HG02884 (cell line): ENCODE results near the gene RGS7.
A peak's percentile ranks its signal among the peaks of the same experiment; 100 is the strongest.

ENCODE experiments used
- ATAC-seq: cut with Tn5 transposase; IDR thresholded peaks from one replicate; pipeline ENCODE4 v1.9.1; 2021; ENCODE audit warnings: mild to moderate bottlenecking, moderate library complexity; ENCODE audit not compliant: unreplicated experiment

Gene RGS7

DNA sequence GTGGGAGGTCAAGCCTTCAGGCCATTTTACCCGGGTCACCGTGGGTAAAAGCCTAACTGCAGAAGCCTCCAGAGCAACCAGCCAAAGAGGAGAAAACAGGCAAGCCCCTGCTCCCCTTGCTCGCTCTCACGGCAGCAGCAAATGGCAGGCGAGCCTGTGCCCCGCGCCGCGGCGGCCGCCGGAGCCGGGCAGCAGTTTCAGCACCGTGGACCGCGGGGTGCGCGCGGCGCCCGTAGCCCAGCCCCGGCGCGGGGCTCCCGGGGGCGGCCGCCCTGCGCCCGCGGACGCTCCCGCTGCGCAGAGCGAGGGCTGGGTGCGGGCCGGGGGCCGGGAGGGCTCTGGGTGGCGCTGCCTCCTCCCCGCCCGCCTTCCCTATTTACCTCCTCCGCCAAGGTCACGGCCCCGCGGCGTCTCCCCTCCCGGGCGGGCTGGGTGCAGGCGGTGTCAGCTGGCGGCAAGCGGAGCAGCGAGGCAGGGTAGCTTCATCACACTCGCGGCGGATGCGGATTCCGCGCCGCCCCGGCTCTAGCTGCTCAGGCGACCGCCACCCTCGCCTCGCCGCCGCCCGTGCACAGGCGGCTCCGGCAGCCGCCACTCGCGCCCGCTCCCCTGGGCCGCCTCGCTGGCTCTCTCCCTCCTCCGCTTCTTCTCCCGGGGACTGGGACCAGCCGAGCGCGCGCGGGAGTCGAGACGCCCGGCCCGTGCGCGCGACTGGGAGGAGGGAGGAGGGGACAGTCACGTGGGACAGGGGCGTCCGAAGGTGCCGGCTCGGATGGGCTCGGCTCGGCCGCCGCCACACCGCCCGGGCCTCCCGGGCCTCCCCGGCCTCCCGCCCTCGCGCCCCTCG lies at the start of gene RGS7:
Gene RGS7 (minus strand): TSS at position 687 of the 847 bp plus-strand sequence.
- ATAC-seq: peak; percentile 59

- no peak for ATAC-seq
Measured at GRCh38 chr1:241406421-241406820, 49.4 kb upstream of the RGS7 start.

- no peak for ATAC-seq
Measured at GRCh38 chr1:241401156-241401555, 44.2 kb upstream of the RGS7 start.

DNA sequence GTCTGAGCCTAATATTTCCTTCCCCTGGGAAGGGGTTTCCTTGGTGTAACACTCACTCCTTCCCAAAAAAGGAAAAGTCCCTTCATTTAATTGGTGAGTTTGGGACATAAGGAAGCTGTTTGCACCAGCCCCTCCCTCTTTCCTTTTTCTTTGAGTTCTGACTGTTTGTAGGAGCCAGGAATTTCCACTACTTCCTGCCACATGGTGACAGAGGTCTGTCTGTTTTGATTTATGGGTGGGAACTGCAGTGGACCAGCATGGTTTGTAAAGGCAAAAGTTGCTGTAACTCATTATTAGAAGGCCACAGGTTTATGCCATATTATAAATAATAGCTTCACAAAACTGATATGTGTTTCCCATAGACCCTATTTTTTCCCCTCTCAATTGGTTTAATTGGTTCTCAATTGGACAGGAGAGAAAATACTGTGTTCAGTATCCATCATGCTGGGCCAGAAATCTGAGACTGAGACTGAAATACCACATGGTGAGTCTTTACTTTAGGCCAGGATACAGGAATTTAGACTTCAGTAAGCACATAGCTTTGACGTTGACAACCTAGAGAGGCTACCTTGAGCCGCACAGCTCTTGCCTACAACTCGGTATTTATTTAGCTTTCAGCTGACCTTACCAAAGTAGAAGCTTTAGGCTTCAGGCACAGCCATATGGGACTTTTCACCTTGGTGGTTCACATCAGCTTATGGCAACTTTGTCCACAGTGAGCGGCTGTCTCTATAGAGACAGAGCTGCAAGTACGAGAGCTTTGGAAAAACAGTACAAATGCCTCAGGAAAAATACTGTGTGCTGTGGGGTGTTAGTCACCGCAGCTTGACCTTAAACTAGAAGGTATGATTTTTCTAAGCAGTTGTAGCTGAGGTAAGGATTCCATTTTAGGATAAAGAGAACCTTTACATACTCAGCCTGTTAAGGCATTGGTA lies 40.0 kb upstream of the RGS7 start:
- ATAC-seq: no peak

DNA sequence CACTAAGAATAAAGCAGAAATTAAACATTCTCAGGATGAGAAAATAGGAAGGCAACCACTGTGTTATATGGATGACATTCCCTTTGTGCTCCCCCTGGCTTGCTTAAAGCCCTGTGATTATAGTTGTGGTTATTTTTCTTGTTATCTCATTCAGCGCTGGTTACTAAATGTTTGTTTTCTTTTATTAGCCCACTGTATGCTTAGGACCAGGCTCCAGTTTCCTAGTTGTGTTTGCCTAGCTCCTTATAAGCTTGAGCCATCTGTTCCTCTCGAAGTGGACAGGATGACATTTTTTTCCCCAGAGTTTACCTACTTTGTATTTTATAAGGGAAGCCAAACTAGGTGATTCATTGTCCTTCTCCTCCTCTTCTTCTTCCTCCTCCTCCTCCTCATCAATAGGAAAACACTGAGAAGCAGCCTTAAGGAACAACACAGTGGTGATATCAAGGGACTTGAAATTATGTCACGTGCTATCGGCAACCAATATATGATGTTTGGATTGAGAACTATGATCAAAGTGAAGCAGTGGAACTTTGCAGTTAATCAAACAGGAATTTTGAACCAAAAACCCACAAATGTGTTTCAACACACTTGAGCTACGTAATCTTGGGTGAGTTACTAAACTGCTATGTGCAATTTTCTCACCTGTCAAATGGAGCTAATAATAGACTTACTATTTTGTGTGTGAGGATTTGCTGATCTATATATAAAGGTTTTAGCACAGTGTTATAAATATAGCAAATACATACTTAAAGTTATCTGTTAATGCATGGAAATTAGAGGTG lies 35.1 kb upstream of the RGS7 start:
- ATAC-seq: no peak

- no peak for ATAC-seq
Measured at GRCh38 chr1:241390526-241390925, 33.5 kb upstream of the RGS7 start.

DNA sequence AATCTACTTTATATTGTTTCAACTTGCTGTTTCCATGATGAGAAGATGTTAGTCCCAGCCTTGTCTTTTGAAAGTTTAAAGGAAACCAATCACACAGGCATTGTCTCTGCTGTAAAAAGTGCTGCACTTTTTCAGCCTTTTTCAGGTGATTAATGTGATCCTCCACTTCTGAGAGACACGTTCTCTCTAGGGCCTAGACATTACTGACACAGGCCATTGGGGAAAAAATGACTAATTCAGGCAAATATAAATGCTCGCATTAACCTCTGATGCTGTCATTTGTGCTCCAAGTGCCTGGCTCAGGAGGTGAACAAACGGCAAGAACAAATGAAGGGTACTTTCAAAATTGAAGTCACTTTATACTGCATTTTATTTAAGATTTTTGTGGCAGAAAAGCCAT lies 32.4 kb upstream of the RGS7 start:
- ATAC-seq: no peak

DNA sequence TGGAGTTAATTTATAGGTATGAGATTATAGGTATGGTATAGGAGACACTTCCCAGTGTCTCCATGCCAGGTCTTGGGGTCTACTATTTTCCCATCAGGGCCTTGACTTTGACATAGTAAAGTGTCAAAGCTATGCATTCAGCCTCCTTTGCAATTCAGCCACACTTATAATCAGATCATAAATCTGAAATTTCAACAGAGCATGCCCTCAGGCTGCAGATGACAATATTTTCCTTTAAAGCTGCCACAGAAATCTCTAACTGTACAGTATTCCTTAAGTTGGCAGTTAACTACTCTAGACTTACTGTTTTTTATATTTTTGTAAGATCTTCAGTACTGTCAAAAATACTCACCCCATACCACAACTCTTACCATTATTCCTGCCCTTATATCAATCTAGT lies 30.2 kb upstream of the RGS7 start:
- ATAC-seq: no peak

DNA sequence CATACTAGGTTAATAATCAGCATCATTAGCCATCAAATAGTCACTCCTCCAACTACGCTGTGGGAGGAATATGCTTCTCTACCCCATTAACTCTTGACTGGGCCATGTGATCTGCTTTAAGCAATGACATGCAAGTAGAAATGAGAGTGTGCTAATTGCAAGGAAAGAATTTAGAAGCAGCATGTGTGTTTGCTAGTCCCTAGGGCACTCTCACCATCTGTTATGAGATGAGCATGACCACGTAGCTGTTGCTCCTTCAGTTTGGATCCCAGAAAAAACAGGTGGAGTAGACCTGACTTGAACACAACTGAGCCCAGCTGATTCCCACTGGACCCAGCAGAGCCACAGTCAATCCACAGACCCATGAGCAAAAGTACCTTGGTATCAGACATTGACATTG lies 19.7 kb upstream of the RGS7 start:
- ATAC-seq: no peak

GRCh38 chr1:241375886-241376285 lies 18.9 kb upstream of the RGS7 start:
- ATAC-seq: no peak

DNA sequence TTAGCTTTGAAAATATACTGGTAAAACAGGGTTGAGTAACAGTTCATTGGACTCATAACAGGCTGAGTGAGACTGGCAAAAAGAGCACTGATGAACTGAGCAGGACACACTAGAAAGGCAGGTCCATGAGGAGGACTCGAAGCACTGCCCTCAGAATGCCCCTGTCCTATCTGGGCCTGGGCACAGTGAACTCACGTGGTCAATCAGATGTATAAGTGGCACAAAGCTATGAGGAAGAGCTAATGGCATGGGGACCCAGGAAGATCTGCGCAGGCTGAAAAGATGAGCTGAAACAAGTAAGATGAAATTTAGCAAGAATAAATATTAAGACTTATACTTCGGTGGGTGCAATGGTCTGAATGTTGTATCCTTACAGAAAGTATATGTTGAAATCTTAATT lies 9.2 kb upstream of the RGS7 start:
- ATAC-seq: no peak

- no peak for ATAC-seq
Measured at GRCh38 chr1:241362350-241362749, 5.3 kb upstream of the RGS7 start.

DNA sequence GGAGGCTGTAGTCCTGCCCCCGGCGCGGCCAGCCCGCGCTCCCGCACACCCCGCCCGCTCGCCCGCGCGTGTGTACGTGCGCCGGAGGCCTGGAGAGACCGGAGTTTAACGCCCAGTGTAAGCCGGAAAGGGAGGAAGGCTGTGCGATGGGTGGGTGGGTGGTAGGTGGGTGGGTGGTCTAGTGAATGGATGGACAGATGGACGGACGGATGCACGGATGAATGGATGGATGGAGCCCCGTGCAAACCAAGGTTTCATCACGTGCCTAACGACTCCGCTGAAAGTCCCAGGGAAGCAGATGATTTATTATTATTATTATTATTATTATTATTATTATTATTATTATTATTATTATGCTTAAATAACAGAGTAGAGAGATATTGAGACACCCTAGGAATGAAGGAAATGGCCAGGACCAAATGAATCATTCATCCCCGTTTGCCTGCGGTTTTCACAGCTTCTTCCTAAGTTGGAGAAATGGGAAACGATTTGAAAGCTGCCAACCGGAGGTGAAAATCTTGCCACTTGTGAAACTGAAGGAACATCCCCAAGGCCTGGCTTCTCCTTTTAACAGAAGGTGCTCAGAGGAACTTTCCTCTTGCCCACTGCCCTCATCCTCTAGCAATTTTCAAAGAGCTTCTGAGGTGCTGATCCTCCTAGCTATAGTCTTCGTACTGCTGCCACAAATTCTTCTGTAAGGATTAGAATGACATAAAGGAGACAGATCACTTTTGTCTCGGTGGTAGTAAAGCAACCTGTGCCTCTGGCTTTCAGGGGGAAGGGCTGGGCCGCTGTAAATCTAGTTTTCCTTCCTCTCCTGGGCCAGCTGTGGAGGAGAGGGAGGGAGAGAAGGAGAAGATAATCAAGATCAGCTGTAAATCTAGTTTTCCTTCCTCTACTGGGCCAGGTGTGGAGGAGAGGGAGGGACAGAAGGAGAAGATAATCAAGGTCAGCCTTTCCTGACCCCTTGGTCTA lies 648 bp upstream of the RGS7 start:
- no peak for ATAC-seq

- no peak for ATAC-seq
Measured at GRCh38 chr1:241356187-241356518, 852 bp downstream of the RGS7 start.

DNA sequence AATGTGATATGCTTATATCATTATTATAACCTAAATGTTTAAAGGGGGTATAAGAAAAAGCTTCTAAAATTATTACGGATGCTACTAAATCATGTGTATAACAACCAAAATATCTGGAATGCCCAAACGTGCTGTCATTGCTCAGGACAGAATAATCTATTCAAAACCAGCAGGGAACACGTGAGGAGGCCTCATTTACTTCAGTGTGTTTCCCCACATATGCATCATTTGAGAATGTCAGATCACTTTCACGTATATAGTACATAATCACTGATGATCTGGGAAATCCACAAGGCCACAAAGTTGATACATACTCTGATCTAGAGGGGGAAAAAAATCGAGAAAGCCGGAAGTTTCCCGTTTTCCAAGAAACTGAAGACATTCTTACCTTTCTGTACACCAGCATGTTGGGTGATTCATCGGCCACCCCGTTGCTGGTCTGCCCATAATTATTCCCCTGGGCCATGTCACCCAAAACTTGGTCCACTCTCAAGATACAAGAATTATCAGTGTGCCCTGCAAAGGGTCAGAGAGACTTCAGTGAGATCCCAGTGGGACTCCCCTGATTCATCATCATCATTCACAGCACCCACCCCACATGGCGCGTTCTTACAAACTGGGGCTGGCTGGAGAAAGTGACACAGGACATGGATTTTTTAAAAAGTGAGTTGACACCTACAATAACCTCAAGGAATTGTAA lies 1.5 kb downstream of the RGS7 start:
- ATAC-seq: no peak

DNA sequence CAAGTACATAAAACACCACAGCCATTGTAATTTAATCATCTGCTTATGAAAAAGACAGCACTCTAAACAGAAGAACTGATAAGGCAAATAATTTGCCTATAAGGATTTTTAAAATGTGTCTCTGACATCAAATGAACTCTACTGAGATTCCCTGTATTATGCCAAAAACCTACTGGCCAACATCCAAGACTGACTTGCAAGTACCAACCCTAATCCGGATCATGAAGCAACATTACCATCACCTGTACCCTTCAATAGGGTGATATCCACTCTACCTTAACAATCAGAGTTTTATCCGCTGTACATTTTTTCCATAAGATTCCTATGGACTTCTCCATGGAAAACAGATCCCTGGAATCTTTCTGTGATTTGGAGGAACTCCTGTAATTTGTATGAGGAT lies 4.6 kb downstream of the RGS7 start:
- no peak for ATAC-seq

DNA sequence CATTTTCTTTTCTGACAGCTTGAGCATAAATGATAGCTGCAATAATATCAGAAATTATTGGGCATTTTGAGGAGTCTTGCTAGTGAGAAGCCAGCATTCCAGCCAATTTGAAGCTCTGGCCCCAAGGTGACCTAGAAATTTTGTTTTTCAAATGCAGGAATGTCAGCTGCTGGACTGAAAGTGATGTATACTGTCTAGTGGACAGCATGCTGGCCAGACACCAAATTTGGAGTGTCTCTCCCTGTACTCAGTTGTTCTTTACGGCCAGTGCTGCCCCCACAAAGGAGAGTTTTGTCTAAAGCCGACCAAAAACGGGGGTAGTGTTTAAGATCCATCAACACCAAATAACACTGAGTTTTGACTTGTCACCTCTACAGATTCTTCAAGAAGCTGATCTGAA lies 5.2 kb downstream of the RGS7 start:
- ATAC-seq: no peak

DNA sequence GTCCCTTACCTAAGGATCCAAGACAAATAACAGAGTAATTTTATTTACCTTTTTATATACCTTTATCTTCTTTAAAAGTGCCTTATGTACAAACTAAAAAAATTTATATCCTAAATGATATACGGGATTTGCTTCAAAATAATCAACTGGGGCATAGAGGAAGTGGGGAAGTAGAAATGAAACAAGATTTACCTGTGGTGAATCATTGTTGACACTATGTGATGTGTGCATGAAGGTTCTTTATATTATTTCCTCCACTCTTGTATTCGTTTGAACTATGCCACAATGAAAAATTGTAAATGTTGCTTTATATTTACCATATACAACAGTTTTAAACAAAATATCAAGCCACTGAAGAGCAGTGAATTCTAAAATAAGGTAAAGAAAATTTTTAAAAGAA lies 13.0 kb downstream of the RGS7 start:
- no peak for ATAC-seq

- no peak for ATAC-seq
Measured at GRCh38 chr1:241336335-241336734, 20.7 kb downstream of the RGS7 start.

DNA sequence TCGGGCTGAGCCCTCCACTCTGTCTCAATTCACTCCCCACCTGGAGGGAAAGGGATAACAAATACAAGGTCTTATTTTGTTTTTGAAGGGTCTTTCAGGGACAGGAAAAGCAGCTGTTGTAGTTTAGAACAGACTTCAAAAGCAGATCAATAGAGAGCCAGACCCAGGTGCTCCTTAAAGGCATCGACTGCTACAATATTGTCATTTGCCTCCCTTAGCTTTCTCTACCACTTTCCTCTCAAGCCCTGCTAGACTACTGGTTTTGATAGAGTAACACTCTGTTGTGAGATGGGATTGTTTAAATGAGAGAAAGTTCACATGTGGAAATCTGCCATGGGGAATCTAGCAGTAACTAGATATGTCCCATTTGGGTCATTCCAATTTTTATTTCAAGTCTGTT lies 24.0 kb downstream of the RGS7 start:
- ATAC-seq: no peak
